A673 (cell line): ENCODE measurements around the gene PRKAG2. TPM values are rescaled to one million over a fixed set of nuclear protein-coding genes. Genes with fewer than 3 reads are reported as not detected.

Experiments
- BruUV-seq: library from RNA; stranded (reverse); fragments of 400-500 nt; replicated peaks from 2 replicates; lab custom pipeline; 2021; lab: Mats Ljungman, UMichigan
- CTCF ChIA-PET: fragments of 300-600 bp; sonication (Branson Sonifier 250); formaldehyde crosslinking; loops from one replicate; lab custom pipeline; 2022; ENCODE audit warnings: antibody characterized with exemption; lab: Charles Lee
- POLR2A ChIA-PET: fragments of 300-600 bp; sonication (Branson Sonifier 250); formaldehyde crosslinking; loops from one replicate; lab custom pipeline; 2022; ENCODE audit warnings: antibody characterized with exemption; ENCODE audit not compliant: low non-redundant PET; lab: Charles Lee
- DNase-seq: peaks from one replicate; pipeline ENCODE4 v3.0.0-alpha.2; 2015; ENCODE audit warnings: low spot score
- H3K27ac ChIP-seq: fragments of 200-600 bp; sonication (generic); 2 replicates; pipeline ENCODE4 v1.5.1; 2016; ENCODE audit warnings: mixed run types, low read depth, mild to moderate bottlenecking, mixed read lengths, antibody characterized with exemption, low read length; ENCODE audit not compliant: poor library complexity, severe bottlenecking
- H3K27me3 ChIP-seq: fragments of 200-600 bp; sonication (generic); replicated peaks from 2 replicates; pipeline ENCODE4 v1.6.1; 2017; ENCODE audit warnings: mixed run types, low read depth, mild to moderate bottlenecking, mixed read lengths, antibody characterized with exemption, low read length; ENCODE audit not compliant: insufficient read depth, poor library complexity
- H3K36me3 ChIP-seq: fragments of 200-600 bp; sonication (generic); 2 replicates; pipeline ENCODE4 v1.6.1; 2016; ENCODE audit warnings: mixed run types, mild to moderate bottlenecking, mixed read lengths, antibody characterized with exemption, low read length; ENCODE audit not compliant: insufficient read depth, poor library complexity, severe bottlenecking
- H3K4me1 ChIP-seq: fragments of 200-600 bp; sonication (generic); 2 replicates; pipeline ENCODE4 v1.6.1; 2017; ENCODE audit warnings: mixed run types, mild to moderate bottlenecking, mixed read lengths, antibody characterized with exemption, low read length; ENCODE audit not compliant: insufficient read depth, poor library complexity, severe bottlenecking
- H3K4me3 ChIP-seq: fragments of 200-600 bp; sonication (generic); 2 replicates; pipeline ENCODE4 v1.5.1; 2016; ENCODE audit warnings: low read depth, mixed run types, mild to moderate bottlenecking, mixed read lengths, low read length; ENCODE audit not compliant: poor library complexity, severe bottlenecking
- H3K9me3 ChIP-seq: fragments of 200-600 bp; sonication (generic); 2 replicates; pipeline ENCODE4 v1.6.1; 2016; ENCODE audit warnings: mixed run types, low read depth, mild to moderate bottlenecking, mixed read lengths, antibody characterized with exemption, low read length; ENCODE audit not compliant: poor library complexity, severe bottlenecking
- CTCF ChIP-seq: fragments of 300-800, 200-600 bp; sonication (generic); conservative IDR thresholded peaks from 2 replicates; pipeline ENCODE4 v1.5.1; 2017; ENCODE audit warnings: low read depth, mild to moderate bottlenecking, antibody characterized with exemption, low read length, moderate library complexity, mixed read lengths
- EZH2 ChIP-seq: fragments of 200-600 bp; sonication (generic); IDR thresholded peaks from 2 replicates; pipeline ENCODE4 v1.6.1; 2017; ENCODE audit warnings: borderline replicate concordance, low read depth, mild to moderate bottlenecking, mixed read lengths, antibody characterized with exemption, low read length; ENCODE audit not compliant: poor library complexity, severe bottlenecking
- intact Hi-C: fragments of 100-400 bp; cut with micrococcal nuclease; formaldehyde crosslinking; loops from one replicate; pipeline ENCODE4 v1.10.0; 2022; ENCODE audit not compliant: unreplicated experiment
- total RNA-seq: library from RNA; stranded (reverse); gene quantifications from 2 replicates; pipeline ENCODE4 v1.2.3, GENCODE V29; 2021

The PRKAG2 gene
- total RNA-seq, 1 experiment from 2014 or later: 11.6 TPM

- Histone ChIP-seq H3K27me3 (no peaks in the 10 kb centered on the region), H3K9me3 (no peaks in the 10 kb centered on the region), H3K4me3 (no peak overlapping the region), H3K27ac (no peak overlapping the region), H3K4me1 (peaks cover 8% of the 10 kb centered on the region), H3K36me3 (no peaks in the 10 kb centered on the region)
- no TSS peak for BruUV-seq
- no peak for DNase-seq
- ChIA-PET CTCF (no interaction called here), POLR2A (no interaction called here)
- TF ChIP-seq CTCF: no peak
- no peak for TF ChIP-seq EZH2
- intact Hi-C loops: no loop called here
Observed at GRCh38 chr7:151779255-151779654, 97.7 kb downstream of the PRKAG2 start.

- ChIA-PET POLR2A (no interaction called here), CTCF (no interaction called here)
- no peaks in the 10 kb centered on the region for H3K36me3 ChIP-seq
- peaks cover 2% of the 10 kb centered on the region for H3K4me1 ChIP-seq
- TF ChIP-seq EZH2 (no peak), CTCF (no peak)
- H3K9me3 ChIP-seq: no peaks in the 10 kb centered on the region
- no peaks in the 10 kb centered on the region for H3K27me3 ChIP-seq
- DNase-seq: no peak
- BruUV-seq: no TSS peak
- H3K4me3 ChIP-seq: no peak overlapping the region
- no peak overlapping the region for H3K27ac ChIP-seq
- intact Hi-C loops: no loop called here
Observed at GRCh38 chr7:151777908-151778670, 98.8 kb downstream of the PRKAG2 start.

- intact Hi-C loops: no loop called here
- ChIA-PET POLR2A (no interaction called here), CTCF (no interaction called here)
- no TSS peak for BruUV-seq
- no peak for TF ChIP-seq CTCF
- TF ChIP-seq EZH2: no peak
- Histone ChIP-seq H3K9me3 (no peaks in the 10 kb centered on the region), H3K27me3 (no peaks in the 10 kb centered on the region), H3K4me3 (no peak overlapping the region), H3K27ac (no peak overlapping the region), H3K36me3 (no peaks in the 10 kb centered on the region), H3K4me1 (no peaks in the 10 kb centered on the region)
- DNase-seq: no peak
Observed at GRCh38 chr7:151777495-151777880, 99.4 kb downstream of the PRKAG2 start.
